ENCODE measurements around the gene NR2C2. TPM values are rescaled to one million over a fixed set of nuclear protein-coding genes. Genes with fewer than 3 reads are reported as not detected.

The NR2C2 gene
- total and polyA plus RNA-seq, 2 of the 13 experiments (the other 11 are each of a cell fraction or from before 2014, with no cell fraction given) = 7.8 to 11.8 TPM

DNA sequence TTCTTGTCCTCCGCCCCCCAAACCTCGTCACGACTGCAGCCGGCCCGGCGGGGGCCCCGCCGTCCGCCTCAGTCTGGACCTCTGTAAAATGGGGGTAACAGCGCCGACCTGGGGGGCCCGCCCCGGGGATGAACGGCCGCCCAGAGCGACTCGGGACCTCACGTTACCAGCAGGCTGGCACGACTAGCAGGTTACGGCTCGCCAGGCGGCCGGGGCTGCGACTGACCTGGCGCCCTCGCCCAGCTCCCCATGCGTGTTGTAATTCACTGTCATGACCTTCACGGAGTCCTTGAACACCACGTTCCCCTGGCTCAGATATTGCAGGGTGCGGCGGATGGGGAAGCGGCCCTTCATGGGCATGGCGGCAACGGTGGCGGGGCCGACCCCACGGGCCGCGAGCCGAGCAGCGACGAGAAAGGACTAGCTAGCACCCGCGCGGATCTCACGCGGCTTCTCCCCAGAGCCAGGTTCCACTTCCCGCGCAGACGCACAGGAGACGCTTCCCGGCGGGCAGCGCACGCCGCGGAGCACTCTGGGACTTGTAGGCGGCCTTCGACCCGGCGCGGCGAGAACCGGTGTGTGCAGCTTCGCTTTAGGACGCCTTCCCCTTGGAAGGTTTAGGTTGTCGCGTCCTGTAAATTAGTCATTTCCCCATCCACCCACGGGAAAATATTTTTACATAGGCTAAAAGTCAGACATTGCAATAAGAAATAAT, 117.6 kb downstream of the NR2C2 start, which contains the start of gene MRPS25 (continued):
- no peak for TF ChIP-seq ZNF20 (CRISPR knock-in tag; IDR thresholded peaks at IDR 0.05)
- TF ChIP-seq, protein P1, sequence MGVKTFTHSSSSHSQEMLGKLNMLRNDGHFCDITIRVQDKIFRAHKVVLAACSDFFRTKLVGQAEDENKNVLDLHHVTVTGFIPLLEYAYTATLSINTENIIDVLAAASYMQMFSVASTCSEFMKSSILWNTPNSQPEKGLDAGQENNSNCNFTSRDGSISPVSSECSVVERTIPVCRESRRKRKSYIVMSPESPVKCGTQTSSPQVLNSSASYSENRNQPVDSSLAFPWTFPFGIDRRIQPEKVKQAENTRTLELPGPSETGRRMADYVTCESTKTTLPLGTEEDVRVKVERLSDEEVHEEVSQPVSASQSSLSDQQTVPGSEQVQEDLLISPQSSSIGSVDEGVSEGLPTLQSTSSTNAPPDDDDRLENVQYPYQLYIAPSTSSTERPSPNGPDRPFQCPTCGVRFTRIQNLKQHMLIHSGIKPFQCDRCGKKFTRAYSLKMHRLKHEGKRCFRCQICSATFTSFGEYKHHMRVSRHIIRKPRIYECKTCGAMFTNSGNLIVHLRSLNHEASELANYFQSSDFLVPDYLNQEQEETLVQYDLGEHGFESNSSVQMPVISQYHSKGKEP (CRISPR knock-in tag; IDR thresholded peaks at IDR 0.05) = no peak
- TF ChIP-seq ZIK1 (CRISPR knock-in tag; IDR thresholded peaks at IDR 0.05; ENCODE audit: borderline replicate concordance, low read depth) = peak; percentile 85; the same call in 1 of the 2 replicates
- no peak for TF ChIP-seq ATF7 (IDR thresholded peaks at IDR 0.05)
- TF ChIP-seq ATF7 (CRISPR knock-in tag; IDR thresholded peaks at IDR 0.05) = 0 out of 2 replicates have a peak, but pooled peaks have one; percentile 32
- TF ChIP-seq EEA1 (CRISPR knock-in tag; IDR thresholded peaks at IDR 0.05; ENCODE audit: borderline replicate concordance) = no peak
- TF ChIP-seq, protein P2, sequence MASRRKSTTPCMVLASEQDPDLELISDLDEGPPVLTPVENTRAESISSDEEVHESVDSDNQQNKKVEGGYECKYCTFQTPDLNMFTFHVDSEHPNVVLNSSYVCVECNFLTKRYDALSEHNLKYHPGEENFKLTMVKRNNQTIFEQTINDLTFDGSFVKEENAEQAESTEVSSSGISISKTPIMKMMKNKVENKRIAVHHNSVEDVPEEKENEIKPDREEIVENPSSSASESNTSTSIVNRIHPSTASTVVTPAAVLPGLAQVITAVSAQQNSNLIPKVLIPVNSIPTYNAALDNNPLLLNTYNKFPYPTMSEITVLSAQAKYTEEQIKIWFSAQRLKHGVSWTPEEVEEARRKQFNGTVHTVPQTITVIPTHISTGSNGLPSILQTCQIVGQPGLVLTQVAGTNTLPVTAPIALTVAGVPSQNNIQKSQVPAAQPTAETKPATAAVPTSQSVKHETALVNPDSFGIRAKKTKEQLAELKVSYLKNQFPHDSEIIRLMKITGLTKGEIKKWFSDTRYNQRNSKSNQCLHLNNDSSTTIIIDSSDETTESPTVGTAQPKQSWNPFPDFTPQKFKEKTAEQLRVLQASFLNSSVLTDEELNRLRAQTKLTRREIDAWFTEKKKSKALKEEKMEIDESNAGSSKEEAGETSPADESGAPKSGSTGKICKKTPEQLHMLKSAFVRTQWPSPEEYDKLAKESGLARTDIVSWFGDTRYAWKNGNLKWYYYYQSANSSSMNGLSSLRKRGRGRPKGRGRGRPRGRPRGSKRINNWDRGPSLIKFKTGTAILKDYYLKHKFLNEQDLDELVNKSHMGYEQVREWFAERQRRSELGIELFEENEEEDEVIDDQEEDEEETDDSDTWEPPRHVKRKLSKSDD (CRISPR knock-in tag; IDR thresholded peaks at IDR 0.05; ENCODE audit: low read depth) = no peak
- TF ChIP-seq, protein P3, sequence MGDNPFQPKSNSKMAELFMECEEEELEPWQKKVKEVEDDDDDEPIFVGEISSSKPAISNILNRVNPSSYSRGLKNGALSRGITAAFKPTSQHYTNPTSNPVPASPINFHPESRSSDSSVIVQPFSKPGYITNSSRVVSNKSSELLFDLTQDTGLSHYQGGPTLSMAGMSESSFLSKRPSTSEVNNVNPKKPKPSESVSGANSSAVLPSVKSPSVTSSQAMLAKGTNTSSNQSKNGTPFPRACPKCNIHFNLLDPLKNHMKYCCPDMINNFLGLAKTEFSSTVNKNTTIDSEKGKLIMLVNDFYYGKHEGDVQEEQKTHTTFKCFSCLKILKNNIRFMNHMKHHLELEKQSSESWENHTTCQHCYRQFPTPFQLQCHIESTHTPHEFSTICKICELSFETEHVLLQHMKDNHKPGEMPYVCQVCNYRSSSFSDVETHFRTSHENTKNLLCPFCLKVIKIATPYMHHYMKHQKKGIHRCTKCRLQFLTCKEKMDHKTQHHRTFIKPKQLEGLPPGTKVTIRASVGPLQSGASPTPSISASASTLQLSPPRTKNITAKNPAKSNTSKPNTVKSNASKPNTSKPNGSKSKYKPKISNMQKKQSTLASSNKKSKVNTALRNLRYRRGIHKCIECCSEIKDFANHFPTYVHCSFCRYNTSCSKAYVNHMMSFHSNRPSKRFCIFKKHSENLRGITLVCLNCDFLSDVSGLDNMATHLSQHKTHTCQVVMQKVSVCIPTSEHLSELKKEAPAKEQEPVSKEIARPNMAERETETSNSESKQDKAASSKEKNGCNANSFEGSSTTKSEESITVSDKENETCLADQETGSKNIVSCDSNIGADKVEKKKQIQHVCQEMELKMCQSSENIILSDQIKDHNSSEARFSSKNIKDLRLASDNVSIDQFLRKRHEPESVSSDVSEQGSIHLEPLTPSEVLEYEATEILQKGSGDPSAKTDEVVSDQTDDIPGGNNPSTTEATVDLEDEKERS (CRISPR knock-in tag; IDR thresholded peaks at IDR 0.05) = no peak
- no peak for TF ChIP-seq HMG20B (CRISPR knock-in tag; conservative IDR thresholded peaks at IDR 0.05)
- no peak for TF ChIP-seq ZNF720 (CRISPR knock-in tag; IDR thresholded peaks at IDR 0.05)
- peak; percentile 83; the same call in 1 of the 2 replicates for TF ChIP-seq KDM4B (CRISPR knock-in tag; IDR thresholded peaks at IDR 0.05)
- TF ChIP-seq, protein P4, sequence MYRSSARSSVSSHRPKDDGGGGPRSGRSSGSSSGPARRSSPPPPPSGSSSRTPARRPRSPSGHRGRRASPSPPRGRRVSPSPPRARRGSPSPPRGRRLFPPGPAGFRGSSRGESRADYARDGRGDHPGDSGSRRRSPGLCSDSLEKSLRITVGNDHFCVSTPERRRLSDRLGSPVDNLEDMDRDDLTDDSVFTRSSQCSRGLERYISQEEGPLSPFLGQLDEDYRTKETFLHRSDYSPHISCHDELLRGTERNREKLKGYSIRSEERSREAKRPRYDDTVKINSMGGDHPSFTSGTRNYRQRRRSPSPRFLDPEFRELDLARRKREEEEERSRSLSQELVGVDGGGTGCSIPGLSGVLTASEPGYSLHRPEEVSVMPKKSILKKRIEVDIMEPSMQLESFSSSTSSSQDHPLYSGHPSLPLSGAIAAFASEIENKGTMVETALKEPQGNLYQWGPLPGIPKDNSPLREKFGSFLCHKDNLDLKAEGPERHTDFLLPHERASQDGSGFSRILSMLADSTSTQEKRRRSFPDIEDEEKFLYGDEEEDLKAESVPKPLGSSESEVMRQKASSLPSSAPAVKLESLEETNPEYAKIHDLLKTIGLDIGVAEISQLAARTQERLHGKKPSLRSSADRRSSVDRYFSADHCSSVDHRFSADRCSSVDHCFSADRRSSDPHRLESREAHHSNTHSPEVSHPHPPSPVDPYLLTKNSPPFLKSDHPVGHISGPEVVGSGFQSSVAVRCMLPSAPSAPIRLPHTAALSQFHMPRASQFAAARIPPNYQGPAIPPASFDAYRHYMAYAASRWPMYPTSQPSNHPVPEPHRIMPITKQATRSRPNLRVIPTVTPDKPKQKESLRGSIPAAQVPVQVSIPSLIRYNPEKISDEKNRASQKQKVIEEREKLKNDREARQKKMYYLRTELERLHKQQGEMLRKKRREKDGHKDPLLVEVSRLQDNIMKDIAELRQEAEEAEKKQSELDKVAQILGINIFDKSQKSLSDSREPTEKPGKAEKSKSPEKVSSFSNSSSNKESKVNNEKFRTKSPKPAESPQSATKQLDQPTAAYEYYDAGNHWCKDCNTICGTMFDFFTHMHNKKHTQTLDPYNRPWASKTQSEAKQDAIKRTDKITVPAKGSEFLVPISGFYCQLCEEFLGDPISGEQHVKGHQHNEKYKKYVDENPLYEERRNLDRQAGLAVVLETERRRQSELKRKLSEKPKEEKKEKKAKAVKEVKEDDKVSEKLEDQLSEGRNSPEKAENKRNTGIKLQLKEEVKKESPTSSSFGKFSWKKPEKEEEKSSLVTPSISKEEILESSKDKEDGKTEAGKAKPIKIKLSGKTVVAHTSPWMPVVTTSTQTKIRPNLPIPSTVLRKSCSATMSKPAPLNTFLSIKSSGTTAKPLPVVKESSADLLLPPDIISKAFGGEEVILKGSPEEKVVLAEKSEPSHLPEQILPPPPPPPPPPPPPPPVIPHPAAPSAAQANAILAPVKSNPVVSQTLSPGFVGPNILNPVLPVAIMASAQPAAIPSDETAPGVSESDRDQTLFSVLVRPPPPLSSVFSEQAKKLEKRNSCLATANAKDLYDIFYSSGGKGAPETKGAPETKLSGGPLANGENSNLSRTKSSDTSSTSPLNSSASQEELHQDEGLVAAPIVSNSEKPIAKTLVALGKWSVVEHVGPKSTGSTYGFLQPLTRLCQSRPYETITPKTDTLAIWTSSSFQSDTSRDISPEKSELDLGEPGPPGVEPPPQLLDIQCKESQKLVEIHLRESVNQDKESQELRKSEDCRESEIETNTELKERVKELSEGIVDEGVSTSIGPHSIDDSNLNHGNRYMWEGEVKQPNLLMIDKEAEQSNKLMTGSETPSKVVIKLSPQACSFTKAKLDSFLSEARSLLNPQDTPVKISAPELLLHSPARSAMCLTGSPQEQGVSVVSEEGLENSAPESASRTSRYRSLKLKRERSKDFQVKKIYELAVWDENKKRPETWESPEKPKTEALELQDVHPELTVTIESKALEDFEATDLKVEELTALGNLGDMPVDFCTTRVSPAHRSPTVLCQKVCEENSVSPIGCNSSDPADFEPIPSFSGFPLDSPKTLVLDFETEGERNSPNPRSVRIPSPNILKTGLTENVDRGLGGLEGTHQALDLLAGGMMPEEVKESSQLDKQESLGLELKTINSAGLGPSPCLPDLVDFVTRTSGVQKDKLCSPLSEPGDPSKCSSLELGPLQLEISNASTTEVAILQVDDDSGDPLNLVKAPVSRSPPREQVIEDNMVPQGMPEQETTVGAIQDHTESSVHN (CRISPR knock-in tag; IDR thresholded peaks at IDR 0.05) = no peak
- no peak for TF ChIP-seq NFE2L1 (CRISPR knock-in tag; IDR thresholded peaks at IDR 0.05; ENCODE audit: borderline replicate concordance)
